Left ventricle myocardium inferior (tissue), 1 donor: ENCODE measurements around the gene KIF17. TPM values are rescaled to one million over a fixed set of nuclear protein-coding genes. Genes with fewer than 3 reads are reported as not detected.

Experiments
- DNase-seq: peaks from one replicate; pipeline ENCODE4 v3.0.0-alpha.2; 2020
- H3K27ac ChIP-seq: fragments of 200-600 bp; replicated peaks from 2 replicates; pipeline ENCODE4 v1.8.0; 2021
- H3K27me3 ChIP-seq: fragments of 200-600 bp; 2 replicates; pipeline ENCODE4 v1.8.0; 2021; ENCODE audit warnings: low read depth
- H3K36me3 ChIP-seq: fragments of 200-600 bp; 2 replicates; pipeline ENCODE4 v1.8.0; 2021
- H3K4me1 ChIP-seq: fragments of 200-600 bp; 2 replicates; pipeline ENCODE4 v1.8.0; 2021
- H3K4me3 ChIP-seq: fragments of 200-600 bp; 2 replicates; pipeline ENCODE4 v1.8.0; 2021; ENCODE audit warnings: mild to moderate bottlenecking, moderate library complexity
- H3K9me3 ChIP-seq: fragments of 200-600 bp; replicated peaks from 2 replicates; pipeline ENCODE4 v1.8.0; 2021
- intact Hi-C: fragments of 100-400 bp; cut with micrococcal nuclease; formaldehyde crosslinking; loops from one replicate; pipeline ENCODE4 v1.11.0; 2022
- total RNA-seq: library from RNA; stranded (reverse); fragmentation: NEBNext Ultra II Directional; extraction: Animal tissue kit (Norgen Biotek cat#: 25700); gene quantifications from one replicate; pipeline ENCODE4 v1.2.1, GENCODE V29; 2021
- TF ChIP-seq, protein P1 (sequence below): fragments of 200-600 bp; IDR thresholded peaks from 2 replicates; pipeline ENCODE4 v1.8.0; 2021; ENCODE audit warnings: antibody characterized with exemption, mild to moderate bottlenecking, borderline replicate concordance
- donor health status: DM: no; HTN: yes; CAD: no; lungs with severe emphysema.

The KIF17 gene
- total RNA-seq, 1 donor from 2014 or later, result 4.6 TPM

DNA sequence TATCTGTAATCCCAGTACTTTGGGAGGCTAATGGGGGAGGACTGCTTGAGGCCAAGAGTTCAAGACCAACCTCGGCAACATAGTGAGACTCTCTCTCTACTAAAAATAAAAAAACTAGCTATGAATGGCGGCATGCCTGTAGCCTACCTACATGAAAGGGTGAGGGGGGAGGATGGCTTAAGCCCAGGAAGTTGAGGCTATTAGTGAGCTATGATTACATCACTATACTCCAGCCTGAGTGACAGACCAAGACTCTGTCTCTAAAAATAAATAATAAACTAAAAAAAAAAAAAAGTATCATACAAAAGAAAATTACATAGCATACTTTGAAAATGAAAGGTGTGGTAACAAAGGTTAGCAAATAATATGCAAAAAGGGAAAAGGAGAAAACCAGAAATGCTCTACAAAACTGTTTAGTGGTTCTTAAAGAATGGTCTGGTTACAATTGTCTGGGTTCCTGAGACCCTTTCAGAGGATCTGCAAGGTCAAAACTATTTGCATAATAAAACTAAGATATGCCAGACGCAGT is 33.7 kb upstream of the KIF17 start:
- no peak overlapping the region for H3K27ac ChIP-seq
- H3K4me3 ChIP-seq, result no peak overlapping the region
- H3K4me1 ChIP-seq, result no peaks in the 10 kb centered on the region
- TF ChIP-seq, protein P1, sequence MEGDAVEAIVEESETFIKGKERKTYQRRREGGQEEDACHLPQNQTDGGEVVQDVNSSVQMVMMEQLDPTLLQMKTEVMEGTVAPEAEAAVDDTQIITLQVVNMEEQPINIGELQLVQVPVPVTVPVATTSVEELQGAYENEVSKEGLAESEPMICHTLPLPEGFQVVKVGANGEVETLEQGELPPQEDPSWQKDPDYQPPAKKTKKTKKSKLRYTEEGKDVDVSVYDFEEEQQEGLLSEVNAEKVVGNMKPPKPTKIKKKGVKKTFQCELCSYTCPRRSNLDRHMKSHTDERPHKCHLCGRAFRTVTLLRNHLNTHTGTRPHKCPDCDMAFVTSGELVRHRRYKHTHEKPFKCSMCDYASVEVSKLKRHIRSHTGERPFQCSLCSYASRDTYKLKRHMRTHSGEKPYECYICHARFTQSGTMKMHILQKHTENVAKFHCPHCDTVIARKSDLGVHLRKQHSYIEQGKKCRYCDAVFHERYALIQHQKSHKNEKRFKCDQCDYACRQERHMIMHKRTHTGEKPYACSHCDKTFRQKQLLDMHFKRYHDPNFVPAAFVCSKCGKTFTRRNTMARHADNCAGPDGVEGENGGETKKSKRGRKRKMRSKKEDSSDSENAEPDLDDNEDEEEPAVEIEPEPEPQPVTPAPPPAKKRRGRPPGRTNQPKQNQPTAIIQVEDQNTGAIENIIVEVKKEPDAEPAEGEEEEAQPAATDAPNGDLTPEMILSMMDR, result no peak
- H3K9me3 ChIP-seq, result no peaks in the 10 kb centered on the region
- peaks cover 71% of the 10 kb centered on the region for H3K36me3 ChIP-seq
- DNase-seq, result no peak
- no peaks in the 10 kb centered on the region for H3K27me3 ChIP-seq
- intact Hi-C loops, result no loop called here

DNA sequence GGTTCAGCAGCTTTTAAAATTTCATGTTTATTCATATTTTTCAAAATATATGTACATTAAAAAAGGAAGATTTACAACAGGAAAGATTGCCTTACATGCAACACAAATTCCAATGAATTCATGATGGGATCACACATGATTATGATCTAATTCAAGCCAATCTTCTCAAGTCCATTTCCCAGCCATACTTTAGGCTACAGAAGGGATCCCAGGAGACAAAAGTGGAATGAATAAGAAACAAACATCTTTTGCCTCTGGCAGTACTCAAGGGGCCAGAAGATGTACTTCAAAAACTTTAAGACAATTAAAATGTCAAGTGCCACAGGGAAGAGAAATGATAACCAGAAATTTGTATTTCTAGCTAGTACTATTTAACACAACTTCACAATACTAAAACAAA is 24.9 kb upstream of the KIF17 start:
- H3K4me3 ChIP-seq, result no peak overlapping the region
- H3K27ac ChIP-seq, result no peak overlapping the region
- TF ChIP-seq, protein P1, result no peak
- intact Hi-C loops, result no loop called here
- H3K27me3 ChIP-seq, result no peaks in the 10 kb centered on the region
- peaks cover 80% of the 10 kb centered on the region for H3K36me3 ChIP-seq
- no peaks in the 10 kb centered on the region for H3K9me3 ChIP-seq
- DNase-seq, result no peak
- H3K4me1 ChIP-seq, result peaks cover 10% of the 10 kb centered on the region

DNA sequence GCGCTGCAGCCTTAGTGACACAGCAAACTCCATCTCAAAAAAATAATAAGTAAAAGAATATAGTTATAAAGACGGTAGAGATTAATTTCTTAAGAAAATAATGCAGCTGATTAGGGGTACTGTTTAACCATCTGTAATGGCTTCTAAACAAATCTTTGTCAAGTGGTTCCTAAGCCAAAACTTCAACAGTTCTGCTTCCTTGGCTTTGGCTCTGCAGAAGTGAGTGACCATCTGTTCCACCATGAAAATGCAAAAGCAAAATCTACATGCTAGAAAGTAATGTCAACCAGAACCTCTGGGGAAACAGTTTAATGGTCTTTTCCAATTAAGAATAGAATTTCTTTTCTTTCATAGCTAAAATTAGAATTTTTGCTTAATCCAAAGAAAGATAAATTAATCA is 23.0 kb upstream of the KIF17 start:
- H3K4me3 ChIP-seq, result no peak overlapping the region
- H3K4me1 ChIP-seq, result peaks cover 10% of the 10 kb centered on the region
- intact Hi-C loops, result no loop called here
- no peak overlapping the region for H3K27ac ChIP-seq
- TF ChIP-seq, protein P1, result no peak
- H3K27me3 ChIP-seq, result no peaks in the 10 kb centered on the region
- peaks cover 71% of the 10 kb centered on the region for H3K36me3 ChIP-seq
- DNase-seq, result no peak
- H3K9me3 ChIP-seq, result no peaks in the 10 kb centered on the region

DNA sequence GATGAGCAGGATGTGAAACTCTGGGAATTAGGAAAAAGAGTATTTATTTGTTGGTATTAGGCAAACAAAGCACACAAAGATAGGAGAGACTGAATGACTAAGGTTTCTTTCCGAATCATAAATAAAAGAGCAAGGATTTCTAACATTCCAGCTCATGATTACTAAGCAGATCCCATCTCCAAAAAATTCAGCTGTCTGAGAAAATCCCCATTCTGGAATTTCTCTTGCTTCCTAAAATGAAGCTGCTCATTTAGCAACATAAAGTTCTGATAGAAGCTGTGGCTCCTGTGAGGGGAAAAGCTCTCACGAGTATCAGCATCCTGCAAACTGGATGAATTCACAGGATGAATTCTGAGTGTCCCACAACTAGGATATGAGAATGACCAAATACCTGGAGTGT is 21.4 kb upstream of the KIF17 start:
- H3K36me3 ChIP-seq, result peaks cover 55% of the 10 kb centered on the region
- TF ChIP-seq, protein P1, result no peak
- intact Hi-C loops, result no loop called here
- H3K27me3 ChIP-seq, result no peaks in the 10 kb centered on the region
- H3K27ac ChIP-seq, result no peak overlapping the region
- H3K4me3 ChIP-seq, result no peak overlapping the region
- peaks cover 10% of the 10 kb centered on the region for H3K4me1 ChIP-seq
- no peaks in the 10 kb centered on the region for H3K9me3 ChIP-seq
- DNase-seq, result no peak

DNA sequence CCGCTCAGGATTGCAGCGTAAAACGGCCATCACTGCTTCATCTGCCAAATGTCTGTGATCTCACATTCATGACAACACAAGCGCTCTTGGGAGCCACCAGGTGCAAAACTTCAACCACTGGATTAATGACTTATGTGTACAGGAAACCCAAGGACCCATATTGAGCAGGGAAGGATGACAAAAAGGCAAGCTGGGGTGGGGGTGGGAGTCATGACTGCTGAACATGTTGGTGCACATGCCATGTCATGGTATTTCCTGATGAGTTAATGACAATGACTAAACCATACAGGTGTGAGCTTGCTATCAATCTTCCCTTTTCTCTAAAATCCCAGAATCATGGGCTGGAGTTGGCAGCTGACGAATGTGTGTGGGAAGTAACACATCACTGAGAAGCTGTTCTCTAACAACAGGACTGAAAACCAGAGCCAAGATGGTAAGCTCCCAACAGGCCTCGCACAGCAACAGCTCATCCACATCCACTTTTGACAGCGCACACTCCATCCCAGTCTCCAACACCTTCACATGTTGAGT is 17.8 kb upstream of the KIF17 start:
- Histone ChIP-seq H3K36me3 (peaks cover 20% of the 10 kb centered on the region), H3K4me1 (peaks cover 39% of the 10 kb centered on the region), H3K9me3 (no peaks in the 10 kb centered on the region), H3K4me3 (no peak overlapping the region), H3K27me3 (peaks cover 19% of the 10 kb centered on the region), H3K27ac (no peak overlapping the region)
- DNase-seq, result no peak
- TF ChIP-seq, protein P1, result no peak
- intact Hi-C loops, result no loop called here
